Mucosa of gallbladder (tissue), 1 donor: Measurements from ENCODE around the gene IGFL4. TPM values are rescaled to one million over a fixed set of nuclear protein-coding genes. Genes with fewer than 3 reads are reported as not detected.

Experiments used
- DNase-seq: peaks from one replicate; pipeline ENCODE4 v3.0.0-alpha.2; 2020; ENCODE audit warnings: low spot score
- total RNA-seq: library from RNA; stranded (reverse); gene quantifications from one replicate; pipeline ENCODE4 v1.2.1, GENCODE V29; 2021
- donor health status: DM: no; HTN: no; CAD: no.

The IGFL4 gene
- total RNA-seq, 1 donor from 2014 or later: not detected

DNA sequence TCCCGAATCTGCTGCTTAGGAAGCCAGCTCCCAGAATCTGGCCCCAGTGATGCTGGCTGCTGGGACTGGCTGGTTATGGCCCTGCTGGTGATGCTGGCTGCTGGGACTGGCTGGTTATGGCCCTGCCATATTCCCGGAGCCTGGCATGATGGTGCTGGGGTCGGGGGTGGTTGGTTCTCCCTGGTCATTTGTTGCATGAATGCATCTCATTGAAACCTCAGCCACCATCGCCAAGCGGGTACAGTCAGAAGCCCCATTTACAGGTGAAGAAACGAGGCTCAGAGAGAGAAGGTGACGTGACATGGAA, 20.0 kb downstream of the IGFL4 start:
- DNase-seq: no peak

DNA sequence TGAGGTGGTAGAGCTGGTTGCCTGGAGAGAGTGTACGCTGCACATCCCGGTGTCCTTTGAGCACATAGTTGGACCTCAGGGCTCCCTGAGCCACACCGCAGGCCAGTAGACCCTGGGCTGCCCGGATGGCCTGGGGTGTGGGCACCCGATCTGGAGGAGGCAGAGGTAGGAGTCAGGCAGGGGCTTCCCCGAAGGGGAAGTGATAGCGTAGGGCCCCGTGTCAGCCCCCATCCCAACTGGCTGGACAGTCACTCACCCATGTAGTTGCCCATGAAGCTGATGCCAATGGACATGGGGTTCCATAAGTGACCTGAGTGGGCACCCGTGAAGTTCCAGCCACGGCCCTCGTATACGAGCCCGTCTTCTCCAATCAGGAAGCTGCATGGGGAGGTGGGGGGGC, 21.5 kb downstream of the IGFL4 start:
- no peak for DNase-seq

DNA sequence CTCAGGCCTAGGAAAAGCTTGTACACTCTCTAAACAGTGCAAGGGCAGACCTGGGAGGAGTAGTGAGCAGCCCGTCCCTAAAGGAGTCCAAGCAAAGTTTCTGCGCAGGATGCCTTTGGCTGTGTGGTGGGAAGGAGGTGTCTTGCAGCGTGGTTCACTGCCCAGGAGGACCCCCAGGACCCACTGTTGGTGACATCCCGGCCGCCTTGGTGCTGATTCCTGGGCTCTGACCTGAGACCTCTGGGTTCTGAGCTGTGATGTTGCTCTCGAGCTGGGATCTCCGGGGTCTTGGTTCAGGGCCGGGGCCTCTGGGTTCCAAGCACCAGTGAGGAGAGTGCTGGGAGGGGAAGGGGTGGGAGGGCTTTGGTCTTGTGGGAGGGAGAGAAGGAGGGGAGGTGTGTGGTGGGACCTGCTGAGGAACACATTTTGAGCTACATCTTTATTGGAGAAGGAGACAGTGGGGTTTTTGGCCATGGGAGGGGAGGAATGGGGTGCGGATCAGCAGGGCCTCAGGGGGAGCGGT, 22.0 kb downstream of the IGFL4 start:
- DNase-seq: no peak

GRCh38 chr19:46017874-46018675, 22.7 kb downstream of the IGFL4 start:
- no peak for DNase-seq

DNA sequence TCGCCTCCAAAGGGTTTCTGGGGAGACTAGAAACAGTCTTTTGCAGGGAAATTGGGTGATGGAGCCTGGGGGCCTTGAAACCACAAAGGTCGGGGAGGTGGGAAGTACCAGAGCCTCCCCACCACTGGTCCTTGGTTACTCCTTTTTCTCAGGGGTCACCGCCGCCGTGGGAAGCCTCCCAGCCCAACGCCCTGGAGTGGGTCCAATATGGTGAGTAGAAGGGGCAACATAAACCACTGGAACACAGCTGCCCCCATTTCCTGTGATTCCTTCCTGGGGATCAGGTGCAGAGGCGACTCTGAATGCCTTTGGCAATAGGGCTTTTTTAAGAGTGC, 23.7 kb downstream of the IGFL4 start:
- DNase-seq: no peak

DNA sequence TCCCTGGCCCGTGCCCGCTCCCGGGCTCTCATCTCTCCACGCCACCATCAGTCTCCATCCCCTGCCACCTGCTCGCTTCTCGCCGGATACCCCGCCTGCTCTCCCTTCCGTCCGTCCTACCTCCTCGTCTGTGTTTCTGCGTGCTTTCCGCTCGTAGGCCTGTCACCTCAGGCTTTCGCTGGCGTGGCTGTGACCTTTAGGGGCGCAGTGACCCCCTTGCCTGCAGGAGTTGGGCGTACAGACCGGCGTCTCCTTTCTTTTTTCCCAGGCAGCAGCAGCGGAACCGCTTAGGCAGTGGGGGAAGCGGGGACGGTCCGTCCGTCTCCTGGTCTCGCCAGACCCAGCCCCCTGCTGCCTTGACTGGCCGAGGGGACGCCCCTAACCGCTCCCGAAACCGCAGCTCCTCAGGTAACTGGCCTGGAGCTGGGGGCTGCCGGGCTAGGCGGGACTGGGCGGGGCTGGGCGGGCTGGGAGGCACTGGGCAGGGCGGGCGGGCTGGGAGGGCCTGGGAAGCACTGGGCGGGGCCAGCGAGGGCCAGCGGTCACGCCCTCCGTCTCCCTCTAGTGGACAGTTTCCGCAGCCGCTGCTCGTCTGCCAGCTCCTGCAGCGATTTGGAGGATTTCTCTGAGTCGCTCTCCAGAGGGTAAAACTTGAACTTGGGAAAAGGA, 24.2 kb downstream of the IGFL4 start:
- DNase-seq: peak; percentile 83

DNA sequence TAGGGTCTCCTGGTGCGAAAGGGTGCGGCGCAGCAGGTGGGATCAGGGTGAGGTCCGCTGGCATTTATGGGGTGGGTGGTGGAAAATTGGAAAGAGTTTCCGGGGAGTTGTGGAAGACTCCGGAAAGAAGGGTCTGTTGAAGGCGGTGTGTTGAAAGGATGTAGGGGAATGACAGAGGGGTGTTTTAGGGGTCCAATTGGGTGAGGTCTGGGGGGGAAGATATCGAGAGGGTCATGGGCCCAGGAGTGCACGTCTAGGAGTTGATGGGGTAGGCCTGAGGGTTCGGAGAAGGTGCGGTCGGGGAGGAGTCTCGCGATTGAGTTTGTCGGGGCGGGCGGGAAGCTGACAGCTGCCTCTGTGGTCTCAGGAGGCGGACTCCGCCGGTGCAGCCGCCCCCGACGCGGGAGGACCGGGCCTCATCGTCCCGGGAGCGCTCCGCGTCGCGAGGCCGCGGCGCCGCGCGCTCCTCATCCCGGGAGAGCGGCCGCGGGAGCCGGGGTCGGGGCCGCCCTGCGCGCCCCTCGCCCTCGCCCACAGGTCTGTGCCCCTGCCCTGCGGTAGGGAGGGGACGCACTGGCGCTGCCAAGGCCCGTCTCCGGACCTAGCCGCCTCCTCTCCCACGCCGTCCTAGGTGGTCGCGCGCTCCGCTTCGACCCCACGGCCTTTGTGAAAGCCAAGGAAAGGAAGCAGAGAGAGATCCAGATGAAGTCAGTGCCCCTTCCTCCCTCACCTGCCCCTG, 24.9 kb downstream of the IGFL4 start:
- no peak for DNase-seq

- peak; percentile 71 for DNase-seq
These were observed 25.7 kb downstream of the IGFL4 start for GRCh38 chr19:46014941-46015686.

DNA sequence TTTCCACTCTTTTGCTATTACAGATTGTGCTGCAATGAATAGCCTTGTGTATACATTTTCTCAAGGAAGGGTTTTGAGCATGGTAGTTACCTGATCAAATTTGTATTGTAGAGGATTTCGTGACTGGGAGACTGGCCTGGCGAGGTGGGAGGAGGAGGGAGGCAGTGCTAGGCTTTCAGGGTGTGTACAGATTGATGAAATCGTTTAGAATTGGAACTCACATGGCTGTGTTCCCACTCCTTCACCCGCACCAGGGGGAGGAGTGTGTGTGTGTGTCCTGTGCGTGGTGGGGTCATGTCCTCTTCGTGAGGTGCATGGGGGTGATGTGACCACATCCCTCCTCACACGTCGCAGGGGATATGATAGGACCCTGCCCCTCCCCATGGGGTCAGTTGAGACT, 26.3 kb downstream of the IGFL4 start:
- DNase-seq: no peak

DNA sequence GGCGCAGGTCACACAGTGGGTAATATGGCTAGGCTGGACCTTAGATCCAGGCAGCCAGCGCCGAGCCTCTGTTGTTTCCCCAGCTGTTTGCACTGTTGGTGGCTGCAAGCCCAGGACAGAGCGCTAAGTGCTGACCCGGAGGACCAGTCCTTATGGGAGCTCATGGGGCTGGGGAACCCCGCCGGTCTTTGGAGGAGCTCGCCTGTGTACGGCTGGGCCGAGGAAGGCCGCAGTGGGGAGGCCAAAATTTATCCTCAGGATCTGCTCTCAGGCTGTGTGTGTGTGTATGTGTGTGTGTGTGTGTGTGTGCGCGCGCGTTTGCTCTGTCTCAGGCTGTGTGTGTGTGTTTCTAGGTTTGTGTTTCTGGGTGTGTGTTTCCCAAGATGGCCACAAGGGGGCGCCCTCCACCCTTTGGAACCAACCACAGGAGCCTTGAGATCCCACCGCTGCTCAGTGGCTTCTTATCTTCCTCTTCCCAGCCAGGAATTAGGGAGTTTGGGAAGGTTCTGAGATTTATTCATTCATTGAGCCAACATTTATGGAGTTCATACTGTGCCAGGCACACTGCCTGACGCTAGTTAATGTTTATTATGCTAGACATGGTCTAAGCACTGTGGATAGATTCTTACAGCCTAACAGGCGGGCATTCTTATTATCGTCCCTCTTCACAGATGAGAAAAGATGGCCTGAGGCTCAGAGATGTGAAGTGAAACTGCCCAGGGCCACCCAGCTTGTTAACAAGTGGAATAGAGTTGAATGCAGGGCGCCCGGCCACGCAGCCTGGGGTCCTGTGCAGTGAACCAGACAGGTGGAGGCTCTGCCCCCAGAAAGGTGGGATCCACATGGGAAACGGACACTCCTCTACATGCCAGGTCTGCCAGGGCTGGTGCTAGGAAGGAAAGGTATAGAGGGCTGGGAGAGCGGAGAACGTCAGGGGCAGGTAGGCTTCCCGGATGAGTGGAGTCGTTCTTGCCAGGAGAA, 31.0 kb downstream of the IGFL4 start:
- peak; percentile 56 for DNase-seq

- DNase-seq: no peak
These were observed 34.4 kb downstream of the IGFL4 start for GRCh38 chr19:46006411-46006810.

GRCh38 chr19:46002678-46003275, 38.0 kb downstream of the IGFL4 start:
- no peak for DNase-seq

DNA sequence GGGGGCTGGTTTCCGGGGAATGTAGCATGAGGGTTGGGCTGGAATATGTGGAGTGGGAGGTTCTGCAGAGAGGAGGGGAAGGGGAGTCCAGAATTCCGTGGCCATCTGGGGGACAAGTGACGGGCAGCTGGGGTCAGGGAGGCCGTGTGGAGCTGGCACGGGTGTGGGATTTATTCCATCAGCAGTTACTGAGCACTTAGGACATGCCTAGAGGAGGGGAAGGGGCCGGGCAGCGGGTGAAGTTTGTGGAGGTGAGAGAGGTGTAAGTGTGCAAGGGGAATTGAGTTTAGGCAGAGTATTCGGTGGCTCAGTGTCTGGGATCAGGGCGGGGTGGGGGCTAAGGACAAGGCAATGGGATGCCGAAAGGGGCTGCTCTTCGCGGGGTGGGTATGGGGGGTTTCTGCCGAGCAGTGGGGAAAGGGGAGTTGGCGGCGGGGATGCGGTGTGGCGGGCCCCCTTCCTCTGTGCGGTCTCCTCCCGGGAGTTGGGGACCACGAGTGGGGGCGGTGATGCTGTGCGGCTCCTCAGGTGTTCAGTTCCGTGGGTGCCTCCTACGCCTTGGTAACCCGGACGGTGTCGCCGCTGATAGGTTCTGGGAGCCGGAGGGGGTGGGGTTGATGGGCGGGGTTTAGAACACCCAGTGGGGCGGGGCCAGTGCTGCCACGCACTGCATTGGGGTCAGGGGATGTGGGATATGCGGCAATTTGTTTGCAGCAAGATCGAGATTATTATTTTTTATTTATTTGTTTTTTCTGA, 40.1 kb downstream of the IGFL4 start:
- peak; percentile 50 for DNase-seq

DNA sequence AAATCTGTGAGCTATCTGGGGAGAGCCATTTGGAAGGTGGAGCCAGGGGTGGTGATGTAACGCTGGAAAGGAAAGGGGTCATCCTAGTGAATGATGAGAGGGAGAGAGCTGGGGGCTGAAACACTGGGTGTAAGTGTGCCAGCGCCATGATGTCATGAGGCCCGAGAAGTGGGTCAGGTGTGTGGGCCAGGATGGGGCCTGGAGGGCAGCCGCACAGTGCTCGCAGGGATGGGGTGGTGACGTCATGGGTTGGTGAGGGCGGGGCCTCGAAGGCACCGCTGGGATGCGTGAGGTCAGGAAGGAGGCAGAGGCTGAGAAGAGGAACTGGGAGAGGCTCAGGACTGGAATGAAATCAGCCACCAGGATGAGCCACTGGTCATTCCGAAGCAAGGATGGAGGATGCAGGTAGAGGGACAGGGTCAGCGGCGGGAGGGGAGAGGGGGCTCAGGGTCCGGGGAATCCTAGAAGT, 41.1 kb downstream of the IGFL4 start:
- DNase-seq: no peak

DNA sequence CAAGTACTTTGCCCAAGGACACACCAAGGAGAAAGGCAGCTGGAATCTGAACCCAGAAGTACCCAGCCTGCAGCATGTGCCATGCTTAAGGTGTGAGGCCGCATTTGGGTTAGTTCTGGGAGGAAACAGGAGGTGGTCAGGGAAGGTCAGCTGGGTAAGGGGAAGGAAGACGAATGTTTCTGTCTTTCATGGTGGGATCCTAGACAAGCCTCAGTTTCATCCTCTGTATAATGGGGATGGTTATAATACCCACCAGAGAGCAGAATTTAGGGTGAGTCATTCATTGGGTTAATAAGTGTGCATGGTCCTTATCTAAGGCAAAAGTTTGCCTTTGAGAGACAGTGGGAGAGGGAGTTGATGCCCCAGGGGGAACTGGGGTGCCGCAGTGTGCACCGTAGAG, 42.0 kb downstream of the IGFL4 start:
- DNase-seq: no peak

- DNase-seq: no peak
These were observed 43.9 kb downstream of the IGFL4 start for GRCh38 chr19:45996933-45997332.

DNA sequence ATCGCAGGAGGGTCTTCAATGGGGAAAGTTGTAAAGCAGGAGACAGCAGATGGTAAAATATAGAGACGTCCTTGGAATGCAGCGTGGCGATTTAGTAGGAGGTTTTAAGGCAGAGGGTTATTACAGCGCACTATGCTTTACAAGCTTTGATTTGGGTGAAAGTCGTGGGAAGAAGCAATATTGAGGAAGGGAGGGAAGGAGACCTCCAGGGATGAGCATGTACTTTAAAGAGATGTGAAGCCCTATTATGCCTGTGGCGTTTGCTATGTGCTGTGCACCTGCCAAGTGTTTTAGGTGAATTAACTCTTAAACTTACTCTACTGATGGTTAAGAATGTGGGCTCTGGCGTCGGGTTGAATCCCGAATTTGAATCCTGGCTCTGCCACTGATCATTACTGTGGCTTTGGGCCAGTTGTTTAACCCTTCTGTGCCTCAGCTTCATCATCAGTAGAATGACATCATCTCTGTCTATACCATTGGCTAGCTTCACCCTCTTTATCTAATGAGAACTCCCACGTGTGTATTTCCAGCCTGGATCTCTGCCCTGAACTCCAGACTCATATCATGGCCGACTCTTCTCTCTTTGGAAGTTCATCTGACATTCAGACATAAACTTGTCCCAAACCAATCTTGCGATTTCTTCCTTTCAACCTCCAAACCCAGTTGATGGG, 45.0 kb downstream of the IGFL4 start:
- DNase-seq: no peak

DNA sequence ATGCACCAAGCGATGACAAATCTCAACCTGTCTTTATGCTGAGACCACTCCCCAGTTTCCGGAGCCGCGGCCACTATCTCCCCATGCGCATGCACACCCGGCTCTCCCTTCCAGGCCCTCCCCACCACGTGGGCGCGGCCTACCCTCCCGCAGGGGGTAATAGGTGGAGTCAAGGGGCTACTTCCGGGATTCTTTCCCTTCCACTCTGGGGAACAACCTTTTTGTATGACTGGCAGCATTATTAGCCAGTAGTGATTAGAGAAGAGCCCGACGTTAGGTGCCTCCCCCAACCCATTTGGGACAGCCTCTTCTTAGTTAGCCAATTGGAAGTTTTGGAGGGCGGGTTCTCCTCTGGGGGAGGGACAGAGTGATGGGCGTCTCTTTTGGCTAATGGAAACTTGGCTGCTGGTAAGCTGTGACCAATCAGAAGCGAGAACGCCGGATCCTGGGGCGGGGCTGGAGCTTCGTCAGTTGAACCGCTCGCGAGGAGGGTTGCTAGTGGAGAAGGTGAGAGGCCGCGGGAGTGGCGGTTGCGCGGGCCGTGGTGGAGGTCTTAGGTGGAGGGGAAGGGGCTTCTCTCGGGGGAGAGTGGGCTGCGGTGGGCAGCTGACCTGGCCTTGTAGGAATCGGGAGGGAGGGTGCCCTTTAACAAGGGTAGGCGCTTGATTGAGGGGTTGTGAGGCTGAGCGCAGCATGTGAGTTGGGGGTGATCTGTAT, 45.6 kb downstream of the IGFL4 start, which contains the start of gene CCDC61:
TSS of gene CCDC61 (plus strand) at position 470 of the 717 bp plus-strand sequence. CDS start 7,552 bp downstream, outside the sequence.
- peak; percentile 98 for DNase-seq
